HG02571 (cell line): ENCODE data around the gene ARHGEF10L.

Source experiments
- ATAC-seq: cut with Tn5 transposase; IDR thresholded peaks from one replicate; pipeline ENCODE4 v1.9.1; 2021; ENCODE audit warnings: mild to moderate bottlenecking, moderate library complexity; ENCODE audit not compliant: unreplicated experiment

ARHGEF10L gene

GRCh38 chr1:17649371-17650106 is 110.0 kb downstream of the ARHGEF10L start:
- no peak for ATAC-seq

- ATAC-seq = no peak
These were observed 113.8 kb downstream of the ARHGEF10L start for GRCh38 chr1:17653276-17653675.

DNA sequence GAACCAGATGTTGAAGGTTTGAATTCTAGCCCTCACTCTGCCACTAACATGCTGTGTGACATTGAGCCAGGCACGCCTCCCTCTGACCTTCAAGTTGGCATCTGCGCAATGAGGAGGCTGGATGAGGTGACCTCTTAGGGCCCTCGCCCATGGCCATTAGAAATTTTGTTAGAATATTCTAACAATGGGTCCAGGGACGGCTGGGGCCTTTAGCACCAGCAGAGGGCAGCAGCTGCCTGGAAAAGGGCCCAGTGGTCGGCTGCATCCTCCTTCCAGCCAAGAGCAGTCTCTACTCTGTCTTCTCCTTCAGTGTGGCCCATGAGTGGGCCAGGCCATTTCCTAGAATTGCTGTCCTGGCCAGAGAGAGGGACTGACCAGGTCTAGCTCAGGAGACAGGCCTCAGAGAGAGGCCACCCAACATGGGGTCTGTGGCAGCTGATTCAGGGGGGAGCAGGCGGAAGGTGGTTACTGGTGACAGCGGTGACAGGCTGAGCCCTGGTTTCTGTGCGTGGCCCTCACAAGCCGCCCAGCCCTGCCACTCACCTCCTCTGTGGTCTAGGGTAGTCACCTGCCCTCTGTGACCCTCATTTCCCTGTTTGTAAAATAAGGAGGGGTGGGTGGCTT is 114.3 kb downstream of the ARHGEF10L start:
- ATAC-seq = no peak

DNA sequence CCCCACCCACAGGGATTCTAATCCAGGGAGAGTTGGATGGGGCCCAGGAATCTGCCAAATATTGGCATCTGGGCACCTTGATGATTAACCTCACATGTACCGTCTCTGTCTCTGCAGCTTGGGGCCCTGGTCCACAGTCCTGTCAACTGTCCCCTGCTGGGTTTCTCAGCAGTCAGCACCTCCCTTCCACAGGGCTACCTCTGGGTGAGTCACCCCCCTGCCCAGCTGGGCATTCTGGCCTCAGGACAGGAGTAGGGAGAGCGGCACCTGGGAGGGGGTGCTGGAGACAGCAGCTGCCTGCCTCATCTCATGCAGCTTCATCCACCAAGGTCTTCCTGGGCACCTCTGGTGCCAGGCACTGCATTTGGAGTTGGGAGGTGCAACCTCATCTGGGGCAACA is 115.0 kb downstream of the ARHGEF10L start:
- ATAC-seq = no peak

DNA sequence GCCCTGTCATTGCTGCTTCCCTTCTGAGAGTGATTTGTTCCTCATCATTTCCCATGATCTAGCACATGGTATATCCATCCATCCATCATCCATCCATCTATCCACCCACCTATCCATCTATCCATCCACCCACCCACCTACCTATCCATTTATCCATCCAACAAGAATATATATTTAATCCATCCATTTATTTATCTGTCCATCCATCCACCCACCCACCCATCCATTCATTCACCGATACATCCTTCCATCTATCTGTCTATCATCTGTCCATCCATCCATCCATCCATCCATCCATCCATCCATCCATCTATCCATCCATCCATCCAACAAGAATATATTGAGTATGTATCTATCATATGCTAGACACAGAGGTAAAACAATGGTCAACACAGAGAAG is 115.7 kb downstream of the ARHGEF10L start:
- ATAC-seq = no peak

GRCh38 chr1:17655922-17656321 is 116.4 kb downstream of the ARHGEF10L start:
- ATAC-seq = no peak

- no peak for ATAC-seq
These were observed 117.9 kb downstream of the ARHGEF10L start for GRCh38 chr1:17657436-17657835.

DNA sequence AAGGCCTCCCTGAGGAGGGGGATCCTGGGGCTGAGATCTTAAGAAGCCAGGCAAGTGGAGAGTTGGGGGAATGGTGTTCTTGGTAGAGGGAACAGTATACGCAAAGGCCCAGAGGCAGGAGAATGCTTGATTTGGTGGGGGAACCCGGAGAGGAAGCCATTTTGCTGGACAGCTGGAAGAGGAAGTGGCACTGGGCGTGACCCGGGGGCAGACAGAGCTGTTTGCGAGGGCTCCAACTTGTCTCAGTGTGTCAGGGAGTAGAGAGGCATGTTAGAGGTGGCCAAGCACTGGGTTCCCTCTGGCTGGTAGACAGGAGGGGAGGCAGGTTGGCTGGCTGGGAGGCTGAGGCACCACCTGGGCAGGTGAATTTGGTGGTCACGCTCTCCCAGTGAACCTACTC is 119.3 kb downstream of the ARHGEF10L start:
- no peak for ATAC-seq

DNA sequence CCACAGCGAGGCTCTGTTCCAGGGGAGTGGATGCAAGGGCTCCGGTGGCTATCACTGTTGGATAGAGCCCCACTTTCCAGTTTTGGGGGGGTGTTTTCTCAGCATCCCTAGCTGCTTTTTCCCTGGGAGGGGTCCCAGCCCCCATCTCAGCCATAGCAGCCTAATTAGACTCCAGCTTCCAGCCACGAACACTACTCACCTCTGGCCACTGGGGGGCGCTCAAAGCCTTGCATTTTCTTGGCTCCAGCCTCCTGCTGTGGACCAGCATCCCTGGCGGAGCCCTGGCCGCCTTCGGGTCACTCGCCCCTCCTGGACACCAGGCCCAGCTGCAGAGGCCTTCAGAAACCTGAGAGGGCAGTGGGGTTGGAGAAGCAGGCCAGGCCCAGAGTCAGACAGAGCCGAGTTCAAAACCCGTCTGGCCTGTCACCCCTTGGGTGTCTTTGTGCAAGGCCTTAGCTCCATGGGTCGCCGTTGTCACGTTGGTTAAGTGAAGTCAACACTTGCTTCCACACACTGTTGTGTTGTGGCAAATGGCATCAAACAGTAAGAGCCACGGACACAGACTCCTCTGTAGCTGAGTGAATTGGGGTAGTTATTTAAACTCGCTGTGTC is 122.2 kb downstream of the ARHGEF10L start:
- ATAC-seq = no peak

GRCh38 chr1:17662296-17662695 is 122.8 kb downstream of the ARHGEF10L start:
- ATAC-seq = no peak

DNA sequence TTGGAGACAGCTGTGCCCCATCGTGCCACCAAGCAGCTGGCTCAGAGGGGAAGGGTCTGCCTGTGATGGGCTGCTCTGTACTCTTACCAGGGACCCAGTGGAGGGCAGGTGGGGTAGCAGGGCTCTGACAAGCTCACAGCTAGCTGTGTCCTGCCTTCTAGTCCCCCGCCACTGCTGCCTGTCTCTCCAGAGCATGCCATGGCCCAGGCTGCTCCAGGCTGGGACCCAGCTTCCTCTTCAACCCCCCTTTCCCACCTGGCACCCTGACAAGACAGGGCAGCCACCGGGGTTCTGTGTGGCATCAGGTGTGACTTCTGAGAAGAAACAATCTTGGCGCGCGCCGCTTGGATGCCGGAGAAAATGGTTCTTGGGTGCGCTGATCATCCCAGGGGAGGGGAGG is 123.3 kb downstream of the ARHGEF10L start:
- ATAC-seq = no peak

- no peak for ATAC-seq
These were observed 124.1 kb downstream of the ARHGEF10L start for GRCh38 chr1:17663646-17664045.

DNA sequence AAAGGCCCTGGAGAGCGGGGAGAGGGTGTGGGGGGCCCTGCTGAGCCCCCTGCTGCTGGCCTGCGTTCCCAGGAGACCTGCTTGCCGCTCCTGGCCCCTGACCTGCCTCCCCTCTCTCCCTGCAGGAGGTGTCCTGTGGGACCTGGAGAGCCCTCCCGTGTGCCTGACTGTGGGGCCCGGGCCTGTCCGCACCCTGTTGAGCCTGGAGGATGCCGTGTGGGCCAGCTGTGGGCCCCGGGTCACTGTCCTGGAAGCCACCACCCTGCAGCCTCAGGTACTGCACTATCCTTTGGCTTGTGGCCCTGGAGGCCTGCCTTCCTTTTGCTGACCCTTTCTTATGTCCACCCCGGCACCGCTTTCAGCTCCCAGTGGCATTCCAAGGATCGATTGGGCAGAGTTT is 124.8 kb downstream of the ARHGEF10L start:
- no peak for ATAC-seq

DNA sequence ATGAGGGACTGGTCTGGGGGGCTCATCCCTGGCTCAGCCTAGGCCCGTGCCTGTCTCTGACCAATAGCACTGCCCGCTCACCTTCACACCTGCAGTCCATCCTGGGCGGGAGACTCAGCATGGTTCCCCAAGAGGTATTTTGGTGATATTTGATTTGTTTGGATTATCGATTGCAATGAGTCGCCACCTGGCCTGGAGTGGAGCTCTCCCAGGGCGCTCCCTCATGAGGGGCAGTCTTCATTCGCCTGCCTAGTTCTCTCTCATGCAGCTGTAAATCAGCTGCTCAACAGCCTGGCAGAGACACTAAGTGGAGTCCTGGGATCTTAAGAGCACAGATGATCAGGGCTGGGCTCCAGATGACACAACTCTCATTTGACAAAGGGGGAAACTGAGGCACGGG is 125.6 kb downstream of the ARHGEF10L start:
- ATAC-seq = no peak

- ATAC-seq = no peak
These were observed 126.6 kb downstream of the ARHGEF10L start for GRCh38 chr1:17665950-17666720.

DNA sequence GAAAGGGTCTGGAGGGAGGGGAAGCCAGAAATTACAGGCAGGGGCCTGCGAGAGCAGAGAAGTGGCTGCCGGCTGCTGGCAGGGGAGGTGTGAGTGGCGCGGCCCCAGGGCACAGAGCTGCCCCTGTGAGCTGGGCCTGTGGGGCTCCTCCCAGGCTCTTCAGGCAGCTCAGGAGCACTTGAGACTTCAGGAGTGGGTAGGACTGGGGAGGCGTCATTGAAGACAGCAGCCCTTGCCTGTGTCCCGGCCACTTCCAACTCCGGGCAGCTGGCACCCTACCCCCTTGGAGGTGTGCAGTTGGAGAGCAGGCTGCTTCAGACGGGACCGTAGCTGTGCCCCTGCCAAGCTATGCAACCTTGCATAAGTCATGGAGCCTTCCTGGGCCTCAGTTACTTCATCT is 128.1 kb downstream of the ARHGEF10L start:
- ATAC-seq = no peak

DNA sequence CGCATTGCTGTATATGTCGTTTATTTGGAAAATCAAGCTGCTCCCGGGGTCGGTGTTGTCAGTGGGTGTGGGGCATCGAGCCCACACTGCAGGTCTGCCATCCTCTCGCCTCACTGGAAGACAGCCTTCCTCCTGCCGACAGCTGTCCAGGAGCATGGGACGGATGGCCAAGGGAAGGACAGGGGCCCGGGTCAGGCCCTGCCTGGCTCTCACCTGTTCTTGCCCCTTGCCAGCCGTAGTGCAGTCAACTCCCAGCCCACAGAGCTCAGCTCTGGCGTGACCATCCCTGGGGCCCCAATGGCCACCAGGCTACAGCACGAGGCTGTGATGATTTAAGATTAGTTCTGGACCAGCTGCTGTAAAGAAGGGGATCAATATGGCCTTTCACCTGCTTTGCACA is 128.7 kb downstream of the ARHGEF10L start:
- ATAC-seq = no peak

- ATAC-seq = no peak
These were observed 129.2 kb downstream of the ARHGEF10L start for GRCh38 chr1:17668624-17669175.

GRCh38 chr1:17669305-17669704 is 129.8 kb downstream of the ARHGEF10L start:
- no peak for ATAC-seq

DNA sequence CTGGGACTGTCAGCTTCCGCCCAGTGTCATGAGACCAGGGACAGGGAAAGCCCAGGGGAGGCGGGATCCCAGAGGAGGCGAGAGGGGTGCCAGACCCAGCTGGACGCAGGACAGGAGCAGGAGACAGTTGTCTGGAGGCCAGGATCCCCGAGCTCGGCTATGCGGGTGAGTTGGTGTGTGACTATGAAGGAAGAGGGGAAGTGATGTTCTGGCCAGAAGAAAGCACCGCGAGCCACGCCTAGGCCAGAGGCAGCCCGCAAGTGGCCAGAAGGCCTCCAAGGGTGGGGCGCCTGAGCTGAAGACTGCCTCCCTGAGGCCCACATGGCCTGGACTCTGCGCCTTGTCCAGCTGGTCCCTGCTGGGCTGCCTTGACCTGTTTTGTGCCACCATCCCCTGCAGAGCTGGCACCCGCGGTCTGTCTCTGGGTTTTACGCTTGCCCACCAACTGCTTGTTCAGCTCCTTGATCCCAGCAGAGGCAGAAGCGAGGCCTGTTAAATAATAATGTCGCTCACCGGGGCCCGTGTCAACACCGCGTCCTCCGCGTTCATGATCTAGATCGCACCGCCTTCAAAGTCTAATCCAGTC is 130.5 kb downstream of the ARHGEF10L start:
- ATAC-seq = no peak
